T47D (cell line): ENCODE results near the gene GAB2.
A peak's percentile ranks its signal among the peaks of the same experiment; 100 is the strongest.
"Not testable (repeated sequence)": the region's sequence is repeated elsewhere in the genome, so short reads cannot be mapped to it uniquely, and the experiment has no call there.

Source experiments
- DNase-seq, 2 experiments: peaks; one replicate each; pipeline versions ENCODE4 v3.0.0 to v3.0.0-alpha.2; 2011 to 2012; ENCODE audit warnings: low read depth in 1 of 2, low spot score in 1 of 2
- JUND ChIP-seq: IDR thresholded peaks from 2 replicates; pipeline ENCODE4 v1.6.1; 2012; ENCODE audit warnings: low read depth
- in situ Hi-C: cut with HindIII; loops from 2 replicates; pipeline ENCODE4 v1.10.0; 2016; ENCODE audit warnings: low sequenced_read_pairs, low pct_unique_long_range_greater_than_20kb

The GAB2 gene

GRCh38 chr11:78189851-78190250, 227.8 kb downstream of the GAB2 start:
- no peak for DNase-seq
- no peak for TF ChIP-seq JUND
- in situ Hi-C loops, result no loop called here

GRCh38 chr11:78189174-78189724, 228.4 kb downstream of the GAB2 start:
- TF ChIP-seq JUND, result no peak
- DNase-seq, result no peak
- in situ Hi-C loops, result no loop called here

- peak; percentile 99 for DNase-seq
- in situ Hi-C loops, result no loop called here
- no peak for TF ChIP-seq JUND
Observed at GRCh38 chr11:78188286-78189173, 229.1 kb downstream of the GAB2 start, which contains the start of the genes KCTD21 and USP35. Gene KCTD21 (minus strand): TSS chr11:78188626. CDS start chr11:78174554, 14,072 bp downstream. Gene USP35 (plus strand): TSS chr11:78188919. CDS start chr11:78196246, 7,327 bp downstream.

- peak in 1 of 2 experiments; percentile 58 for DNase-seq
- in situ Hi-C loops, result no loop called here
- no peak for TF ChIP-seq JUND
Observed at GRCh38 chr11:78187366-78188285, 230.0 kb downstream of the GAB2 start.

GRCh38 chr11:78181185-78181584, 236.4 kb downstream of the GAB2 start:
- in situ Hi-C loops, result no loop called here
- no peak for DNase-seq

GRCh38 chr11:78180751-78181150, 236.9 kb downstream of the GAB2 start:
- in situ Hi-C loops, result no loop called here
- no peak for TF ChIP-seq JUND
- DNase-seq, result no peak

More at GRCh38 chr11:78181185-78181584, 236.4 kb downstream of the GAB2 start:
- TF ChIP-seq JUND, result no peak

GRCh38 chr11:78179459-78180071, 238.1 kb downstream of the GAB2 start:
- no peak for DNase-seq
- TF ChIP-seq JUND, result no peak
- in situ Hi-C loops, result no loop called here

GRCh38 chr11:78177216-78177615, 240.4 kb downstream of the GAB2 start:
- no peak for DNase-seq
- TF ChIP-seq JUND, result no peak
- in situ Hi-C loops, result no loop called here

GRCh38 chr11:78176605-78177141, 240.9 kb downstream of the GAB2 start:
- in situ Hi-C loops, result no loop called here
- no peak for TF ChIP-seq JUND
- DNase-seq, result no peak

- in situ Hi-C loops, DNase-seq: not testable (repeated sequence)
Observed at GRCh38 chr11:78175862-78176261, 241.8 kb downstream of the GAB2 start.

- in situ Hi-C loops, result no loop called here
- TF ChIP-seq JUND, result no peak
- DNase-seq, result no peak
Observed at GRCh38 chr11:78171951-78172350, 245.7 kb downstream of the GAB2 start.
